Measurements from ENCODE around the gene SNRK.
A peak's percentile ranks its signal among the peaks of the same experiment; 100 is the strongest.

SNRK gene, protein sequence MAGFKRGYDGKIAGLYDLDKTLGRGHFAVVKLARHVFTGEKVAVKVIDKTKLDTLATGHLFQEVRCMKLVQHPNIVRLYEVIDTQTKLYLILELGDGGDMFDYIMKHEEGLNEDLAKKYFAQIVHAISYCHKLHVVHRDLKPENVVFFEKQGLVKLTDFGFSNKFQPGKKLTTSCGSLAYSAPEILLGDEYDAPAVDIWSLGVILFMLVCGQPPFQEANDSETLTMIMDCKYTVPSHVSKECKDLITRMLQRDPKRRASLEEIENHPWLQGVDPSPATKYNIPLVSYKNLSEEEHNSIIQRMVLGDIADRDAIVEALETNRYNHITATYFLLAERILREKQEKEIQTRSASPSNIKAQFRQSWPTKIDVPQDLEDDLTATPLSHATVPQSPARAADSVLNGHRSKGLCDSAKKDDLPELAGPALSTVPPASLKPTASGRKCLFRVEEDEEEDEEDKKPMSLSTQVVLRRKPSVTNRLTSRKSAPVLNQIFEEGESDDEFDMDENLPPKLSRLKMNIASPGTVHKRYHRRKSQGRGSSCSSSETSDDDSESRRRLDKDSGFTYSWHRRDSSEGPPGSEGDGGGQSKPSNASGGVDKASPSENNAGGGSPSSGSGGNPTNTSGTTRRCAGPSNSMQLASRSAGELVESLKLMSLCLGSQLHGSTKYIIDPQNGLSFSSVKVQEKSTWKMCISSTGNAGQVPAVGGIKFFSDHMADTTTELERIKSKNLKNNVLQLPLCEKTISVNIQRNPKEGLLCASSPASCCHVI

DNA sequence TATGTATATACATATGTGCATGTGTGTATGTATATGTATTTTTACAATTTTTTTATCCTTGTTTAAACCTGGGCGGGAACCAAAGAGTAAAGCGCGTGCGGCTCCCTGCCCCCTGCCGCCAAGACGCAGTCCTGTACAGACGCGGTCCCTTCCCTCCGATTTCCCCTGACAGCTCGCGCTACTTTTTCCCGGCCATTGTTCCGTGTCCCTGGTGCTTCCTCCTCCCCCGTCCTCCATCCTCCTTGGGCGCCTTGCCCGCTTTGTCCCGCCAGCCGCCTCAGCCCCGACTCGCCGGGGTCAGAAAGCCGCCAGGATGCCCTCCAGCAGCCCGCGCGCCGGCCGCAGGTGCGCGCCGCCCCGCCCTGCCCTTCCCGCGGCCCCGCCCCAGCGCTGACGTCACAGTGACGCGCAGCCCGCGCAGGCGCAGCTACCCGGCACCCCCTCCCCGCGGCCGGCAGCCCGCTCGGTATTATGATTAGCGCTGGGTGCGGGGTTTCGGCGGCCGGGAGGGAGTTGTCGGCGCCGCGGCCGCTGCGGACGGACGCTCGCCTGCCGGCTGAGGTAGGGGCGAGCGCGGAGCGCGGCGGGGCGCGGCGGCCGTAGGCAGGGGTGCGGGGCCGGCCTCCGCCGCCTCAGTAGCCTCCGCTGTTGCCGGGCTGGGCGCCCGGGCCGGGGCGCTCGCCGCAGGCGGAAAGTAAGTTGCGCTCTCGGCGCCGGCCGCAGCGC is at the start of gene SNRK:
TSS of gene SNRK (plus strand) at position 426 of the 726 bp plus-strand sequence. CDS start 16,664 bp downstream, outside the sequence.
- peak; percentile 93 for DNase-seq

- DNase-seq, result no peak
Measured at GRCh38 chr3:43238801-43239200, 47.5 kb upstream of the SNRK start.

DNA sequence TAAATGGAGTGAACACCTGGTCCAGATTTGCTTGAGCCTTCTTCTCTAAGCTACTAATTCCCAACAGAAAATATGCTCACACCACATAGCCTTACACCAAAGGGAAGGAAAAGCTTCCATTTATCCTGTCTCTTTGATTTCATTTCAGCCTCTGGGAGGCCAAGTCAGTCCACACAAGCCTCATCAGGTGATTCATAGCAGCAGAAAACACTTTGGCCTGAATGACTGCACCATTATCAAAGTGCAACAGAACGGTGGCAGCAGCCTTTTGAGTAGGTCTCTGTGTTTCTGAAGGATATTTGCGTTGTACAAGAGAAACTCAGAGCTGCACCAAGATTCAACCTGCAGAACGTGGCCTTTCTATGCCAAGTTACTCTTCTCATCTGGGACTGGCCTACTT is 46.6 kb upstream of the SNRK start:
- no peak for DNase-seq

GRCh38 chr3:43243590-43244587 is 42.5 kb upstream of the SNRK start:
- DNase-seq, result peak; percentile 45

GRCh38 chr3:43244694-43245093 is 41.6 kb upstream of the SNRK start:
- DNase-seq, result no peak

DNA sequence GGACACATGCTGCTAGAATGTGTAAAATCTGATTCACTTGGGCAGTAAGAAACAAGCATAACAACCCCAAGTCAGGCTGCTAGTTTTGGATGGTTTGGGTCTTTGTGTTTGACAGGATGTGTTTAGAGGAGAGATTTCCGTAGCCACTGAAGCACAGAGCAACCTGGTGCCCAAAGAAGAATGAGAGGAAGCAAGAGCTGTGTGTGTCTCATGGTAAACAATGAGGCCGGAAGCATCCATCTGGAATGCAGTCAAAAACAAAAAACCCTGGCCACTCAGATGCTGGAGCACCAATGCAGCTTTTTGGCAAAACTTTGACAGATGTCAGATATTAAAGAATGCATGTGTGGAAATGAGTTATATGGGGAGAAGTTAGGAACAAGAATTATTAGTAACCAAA is 39.4 kb upstream of the SNRK start:
- DNase-seq, result peak; percentile 18

DNA sequence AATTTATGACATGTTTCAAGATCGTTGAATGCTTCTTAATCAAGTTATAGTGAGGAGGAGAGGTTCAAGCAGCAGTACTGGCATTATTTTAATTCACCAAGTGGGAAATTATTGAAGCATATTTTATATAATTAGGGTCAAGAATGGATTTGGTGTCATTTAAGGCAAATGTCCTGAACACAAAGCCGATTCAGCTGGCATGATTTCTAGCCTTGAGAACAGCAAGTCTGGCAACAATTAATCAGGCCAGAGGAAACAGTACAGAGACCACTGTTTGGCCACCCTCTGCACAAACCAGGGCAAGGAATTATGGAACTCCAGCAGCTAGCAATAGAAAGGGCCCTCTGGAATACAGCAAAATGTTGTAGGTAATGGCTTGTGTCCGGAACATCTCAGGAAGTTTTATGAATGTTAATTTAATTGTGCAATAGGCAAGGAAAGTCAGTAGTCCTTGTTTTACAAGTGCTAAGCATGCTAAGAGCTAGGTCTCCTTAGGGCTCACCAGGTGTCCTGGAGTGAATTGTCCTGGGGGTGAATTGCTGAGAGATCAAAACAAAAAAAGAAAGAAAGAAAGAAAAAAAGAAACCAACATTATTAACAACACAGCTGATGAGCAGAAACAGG is 38.7 kb upstream of the SNRK start:
- no peak for DNase-seq

GRCh38 chr3:43248185-43248583 is 38.2 kb upstream of the SNRK start:
- DNase-seq, result no peak

DNA sequence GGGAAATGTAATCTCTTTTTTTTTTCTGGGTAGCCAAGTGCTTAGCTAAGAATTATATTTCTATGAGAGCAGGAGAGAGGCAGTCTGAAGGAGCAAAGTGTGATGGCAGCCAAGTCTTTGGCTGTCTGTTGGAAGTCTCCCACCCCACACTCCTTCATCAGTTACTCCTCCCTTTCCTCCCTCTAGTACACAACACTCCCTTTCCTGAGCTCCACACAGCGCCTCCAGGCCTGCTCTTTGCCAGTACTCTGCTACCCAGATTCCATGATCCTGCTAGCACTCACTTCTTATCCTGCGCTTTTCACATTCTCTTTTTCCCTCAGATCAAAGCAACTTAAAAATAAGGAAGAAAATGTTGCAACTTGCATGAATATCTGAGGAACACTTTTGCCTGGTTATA is 37.4 kb upstream of the SNRK start:
- DNase-seq, result no peak

GRCh38 chr3:43249405-43249804 is 36.9 kb upstream of the SNRK start:
- no peak for DNase-seq

- DNase-seq, result no peak
Measured at GRCh38 chr3:43253294-43253693, 33.0 kb upstream of the SNRK start.

DNA sequence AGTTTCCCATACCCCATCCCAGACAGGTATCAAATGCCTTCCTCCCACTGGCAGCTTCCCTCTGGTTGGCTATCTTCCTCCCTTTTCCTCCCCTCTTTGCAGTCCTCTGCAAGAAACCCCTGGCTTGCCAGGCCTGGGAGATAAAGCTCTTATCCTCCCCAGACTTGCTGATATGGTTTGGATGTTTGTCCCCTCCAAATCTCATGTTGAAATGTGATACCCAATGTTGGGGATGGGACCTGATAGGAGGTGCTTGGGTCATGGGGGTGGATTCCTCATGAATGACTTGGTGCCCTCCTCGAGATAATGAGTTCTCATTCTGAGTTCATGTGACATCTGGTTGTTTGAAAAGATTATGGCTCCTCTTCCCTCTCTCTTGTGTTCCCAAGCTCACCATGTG is 32.2 kb upstream of the SNRK start:
- no peak for DNase-seq

GRCh38 chr3:43255662-43256061 is 30.7 kb upstream of the SNRK start:
- DNase-seq, result no peak

GRCh38 chr3:43256714-43257461 is 29.5 kb upstream of the SNRK start:
- no peak for DNase-seq

DNA sequence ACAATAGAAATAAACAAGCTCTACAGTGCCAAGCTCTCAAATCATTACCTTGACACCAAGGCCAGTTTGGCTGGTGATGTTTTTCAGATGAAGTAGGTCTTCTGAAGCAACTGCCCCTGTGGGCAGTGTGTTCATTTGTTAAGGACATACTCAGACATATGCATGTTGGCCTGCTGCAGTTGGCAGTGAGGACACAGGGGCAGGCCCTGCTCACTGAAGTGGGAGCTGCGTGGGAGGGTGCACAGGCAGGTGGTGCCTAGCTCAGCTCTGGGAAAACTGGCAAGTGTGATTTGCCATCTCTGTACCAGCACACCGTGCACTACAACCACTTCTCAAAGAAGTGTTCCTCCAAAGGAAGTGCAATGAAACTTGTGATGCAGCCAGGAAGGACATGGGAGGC is 28.5 kb upstream of the SNRK start:
- no peak for DNase-seq

DNA sequence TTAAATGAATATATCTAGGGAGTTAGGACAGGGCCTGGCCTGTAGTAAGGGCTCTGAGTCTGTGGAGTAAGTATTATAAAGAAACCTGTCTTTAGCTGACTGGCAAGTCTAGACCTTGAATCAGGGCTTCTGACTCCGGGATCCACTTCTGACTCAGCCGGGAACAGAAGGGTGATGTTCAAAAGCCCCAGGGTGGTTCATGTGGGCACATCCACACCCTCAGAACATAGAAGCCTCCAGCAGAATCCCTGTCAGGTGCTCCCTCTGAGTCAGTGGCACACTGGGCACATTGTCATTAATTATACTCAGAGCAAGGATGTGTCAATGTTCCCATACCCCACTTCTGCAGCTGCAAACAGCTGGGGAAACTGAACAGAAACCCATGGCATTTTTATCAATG is 26.7 kb upstream of the SNRK start:
- DNase-seq, result no peak

DNA sequence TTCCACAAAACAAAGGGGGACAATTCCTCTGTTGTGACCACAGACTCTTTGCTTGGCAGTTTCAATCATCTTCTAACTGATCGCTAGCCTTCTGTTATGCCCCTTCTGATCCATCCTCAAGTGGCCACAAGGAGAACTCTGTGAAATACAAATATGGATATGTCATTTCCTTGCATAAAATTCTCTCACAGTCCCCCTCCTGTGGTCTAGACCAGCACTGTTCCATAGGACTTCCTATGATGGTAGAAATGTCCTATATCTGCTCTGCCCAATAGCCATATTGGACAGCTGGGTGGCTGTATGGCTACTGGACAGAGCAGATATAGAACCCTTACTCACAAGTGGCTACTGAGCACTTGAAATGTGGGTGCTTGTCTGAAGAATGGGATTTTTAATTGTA is 25.9 kb upstream of the SNRK start:
- DNase-seq, result no peak

- DNase-seq, result no peak
Measured at GRCh38 chr3:43262194-43262593, 24.1 kb upstream of the SNRK start.

- DNase-seq, result no peak
Measured at GRCh38 chr3:43266451-43266850, 19.9 kb upstream of the SNRK start.

GRCh38 chr3:43266995-43267394 is 19.3 kb upstream of the SNRK start:
- DNase-seq, result no peak

DNA sequence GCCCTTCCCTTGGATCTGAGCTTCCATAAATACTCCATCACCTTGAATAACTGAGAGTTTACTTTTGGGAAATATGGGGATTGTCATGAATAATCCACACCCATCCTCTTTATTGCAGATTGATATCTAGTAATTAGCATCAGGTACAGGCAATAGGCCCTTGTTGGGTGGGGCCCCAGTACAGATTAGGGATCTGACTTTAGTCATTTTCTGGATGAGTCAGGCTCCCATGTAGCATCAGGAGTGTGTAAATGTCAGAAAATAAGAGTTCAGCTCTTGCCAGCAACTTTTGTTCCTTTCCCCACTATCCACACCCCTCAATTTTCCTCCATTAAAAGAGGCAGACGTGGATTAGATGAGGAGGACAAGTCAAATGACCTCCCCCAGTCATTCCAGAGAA is 17.7 kb upstream of the SNRK start:
- no peak for DNase-seq

Measured in CD4-positive, alpha-beta T cell treated with Interleukin-12 subunit alpha and Interleukin-12 subunit beta, for 1 hour (primary cell).